Endodermal cell (in vitro differentiated cells): ENCODE results near the gene DSN1. TPM values are rescaled to one million over a fixed set of nuclear protein-coding genes. Genes with fewer than 3 reads are reported as not detected.

ENCODE experiments used
- DNase-seq: peaks from one replicate; pipeline ENCODE4 v3.0.0-alpha.2; 2017
- H3K27ac ChIP-seq: 2 replicates; pipeline ENCODE4 v1.5.1; 2013; ENCODE audit warnings: mild to moderate bottlenecking, low read depth, low read length, moderate library complexity
- H3K27me3 ChIP-seq: 2 replicates; pipeline ENCODE4 v1.6.1; 2013; ENCODE audit warnings: mild to moderate bottlenecking, low read length, moderate library complexity; ENCODE audit not compliant: insufficient read depth, control insufficient read depth, poor library complexity, severe bottlenecking
- H3K36me3 ChIP-seq: 2 replicates; pipeline ENCODE4 v1.7.0; 2013; ENCODE audit warnings: mild to moderate bottlenecking, low read length, moderate library complexity; ENCODE audit not compliant: control insufficient read depth, insufficient read depth
- H3K4me1 ChIP-seq: one replicate; pipeline ENCODE4 v1.7.0; 2013; ENCODE audit warnings: low read length; ENCODE audit not compliant: control insufficient read depth, insufficient read depth
- H3K4me3 ChIP-seq: 2 replicates; pipeline ENCODE4 v1.5.1; 2013; ENCODE audit warnings: mild to moderate bottlenecking, low read length, moderate library complexity
- H3K9ac ChIP-seq: 2 replicates; pipeline ENCODE4 v1.6.1; 2013; ENCODE audit warnings: mild to moderate bottlenecking, low read length, moderate library complexity; ENCODE audit not compliant: poor library complexity, severe bottlenecking; ENCODE audit errors: extremely low read depth
- H3K9me3 ChIP-seq: 2 replicates; pipeline ENCODE4 v1.6.1; 2013; ENCODE audit warnings: mild to moderate bottlenecking, low read length, moderate library complexity; ENCODE audit not compliant: control insufficient read depth
- H3K27ac Mint-ChIP-seq: 2 replicates; pipeline ENCODE4 v1.8.0; 2020; ENCODE audit warnings: mixed read lengths
- H3K27me3 Mint-ChIP-seq: 2 replicates; pipeline ENCODE4 v1.8.0; 2021; ENCODE audit warnings: mild to moderate bottlenecking, mixed read lengths; ENCODE audit not compliant: insufficient read depth
- H3K36me3 Mint-ChIP-seq: 2 replicates; pipeline ENCODE4 v1.8.0; 2020; ENCODE audit warnings: low read depth, mixed read lengths
- H3K4me1 Mint-ChIP-seq: 2 replicates; pipeline ENCODE4 v1.8.0; 2020; ENCODE audit warnings: mixed read lengths
- H3K4me3 Mint-ChIP-seq: 2 replicates; pipeline ENCODE4 v1.8.0; 2020; ENCODE audit warnings: mild to moderate bottlenecking, moderate library complexity, mixed read lengths
- H3K9me3 Mint-ChIP-seq: 2 replicates; pipeline ENCODE4 v1.8.0; 2020; ENCODE audit warnings: mild to moderate bottlenecking, mixed read lengths
- WGBS, 2 experiments: methylation state at CpG; one replicate each; pipeline versions ENCODE4 v1.1.5 to v1.1.7; 2013; ENCODE audit warnings: missing lambda C conversion rate in 2 of 2, mixed read lengths in 1 of 2; ENCODE audit not compliant: insufficient coverage in 1 of 2, insufficient read length in 1 of 2; 5-methylcytosine and 5-hydroxymethylcytosine counted together
- long read RNA-seq, 4 experiments: library from polyadenylated mRNA in 2 of 4; library from RNA in 1 of 4; library from capped mRNA in 1 of 4; stranded (forward) in 3 of 4; unstranded in 1 of 4; transcript quantifications; one replicate each; pipeline ENCODE4 v2.0.0, GENCODE V29; 2020 to 2021; ENCODE audit warnings: inconsistent platforms in 1 of 4
- polyA plus RNA-seq, 2 experiments: library from polyadenylated mRNA; stranded (reverse); fragments of 50-300 nt; gene quantifications; one replicate each; pipeline ENCODE4 v1.2.3, GENCODE V29; 2013
- total RNA-seq, 2 donors: library from RNA; stranded (reverse); fragmentation: NEBNext Ultra II Directional in 1 of 2; extraction: Animal tissue kit (Norgen Biotek cat#: 25700) in 1 of 2; gene quantifications; 2 replicates in 1 of 2; 3 replicates in 1 of 2; pipeline ENCODE4 v1.2.1, GENCODE V29; 2021
- TF ChIP-seq, protein P1 (sequence below): fragments of 200-600 bp; sonication (generic); conservative IDR thresholded peaks from 2 replicates; pipeline ENCODE4 v1.5.0; 2021; ENCODE audit warnings: antibody characterized with exemption, mild to moderate bottlenecking

DSN1 gene, protein sequence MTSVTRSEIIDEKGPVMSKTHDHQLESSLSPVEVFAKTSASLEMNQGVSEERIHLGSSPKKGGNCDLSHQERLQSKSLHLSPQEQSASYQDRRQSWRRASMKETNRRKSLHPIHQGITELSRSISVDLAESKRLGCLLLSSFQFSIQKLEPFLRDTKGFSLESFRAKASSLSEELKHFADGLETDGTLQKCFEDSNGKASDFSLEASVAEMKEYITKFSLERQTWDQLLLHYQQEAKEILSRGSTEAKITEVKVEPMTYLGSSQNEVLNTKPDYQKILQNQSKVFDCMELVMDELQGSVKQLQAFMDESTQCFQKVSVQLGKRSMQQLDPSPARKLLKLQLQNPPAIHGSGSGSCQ
- total RNA-seq: 10 to 100 TPM; 21.4 to 32.4 TPM
- polyA plus RNA-seq (2013, experiment 1 of 2): 26.4 TPM
- polyA plus RNA-seq (2013, experiment 2 of 2): 23.9 TPM
- long read RNA-seq, experiment 1, transcript DSN1-203 (11 exons, 2,233 nt): major isoform, 10 of 24 reads
- long read RNA-seq, experiment 1, partial matches to known transcripts: 9 of 24 reads
- long read RNA-seq, experiment 1, other reads (novel, unspliced or antisense): 4 of 24 reads
- long read RNA-seq, experiment 2, transcript DSN1-203 (11 exons, 2,233 nt): major isoform, 38 of 61 reads
- long read RNA-seq, experiment 2, transcript DSN1-207 (10 exons, 2,129 nt): minor isoform, 7 of 61 reads
- long read RNA-seq, experiment 2, partial matches to known transcripts: 8 of 61 reads
- long read RNA-seq, experiment 2, other reads (novel, unspliced or antisense): 4 of 61 reads
- long read RNA-seq, experiment 3, transcript DSN1-204 (11 exons, 2,441 nt): minor isoform, 12 of 178 reads
- long read RNA-seq, experiment 3, transcript DSN1-201 (10 exons, 1,915 nt): minor isoform, 5 of 178 reads
- long read RNA-seq, experiment 3, transcript DSN1-207 (10 exons, 2,129 nt): minor isoform, 28 of 178 reads
- long read RNA-seq, experiment 3, transcript DSN1-203 (11 exons, 2,233 nt): major isoform, 90 of 178 reads
- long read RNA-seq, experiment 3, partial matches to known transcripts: 5 of 178 reads
- long read RNA-seq, experiment 3, other reads (novel, unspliced or antisense): 34 of 178 reads
- long read RNA-seq, experiment 4, transcript DSN1-207 (10 exons, 2,129 nt): minor isoform, 5 of 50 reads
- long read RNA-seq, experiment 4, transcript DSN1-203 (11 exons, 2,233 nt): major isoform, 29 of 50 reads
- long read RNA-seq, experiment 4, transcript DSN1-201 (10 exons, 1,915 nt): minor isoform, 6 of 50 reads
- long read RNA-seq, experiment 4, partial matches to known transcripts: 0 of 50 reads
- long read RNA-seq, experiment 4, other reads (novel, unspliced or antisense): 7 of 50 reads

DNA sequence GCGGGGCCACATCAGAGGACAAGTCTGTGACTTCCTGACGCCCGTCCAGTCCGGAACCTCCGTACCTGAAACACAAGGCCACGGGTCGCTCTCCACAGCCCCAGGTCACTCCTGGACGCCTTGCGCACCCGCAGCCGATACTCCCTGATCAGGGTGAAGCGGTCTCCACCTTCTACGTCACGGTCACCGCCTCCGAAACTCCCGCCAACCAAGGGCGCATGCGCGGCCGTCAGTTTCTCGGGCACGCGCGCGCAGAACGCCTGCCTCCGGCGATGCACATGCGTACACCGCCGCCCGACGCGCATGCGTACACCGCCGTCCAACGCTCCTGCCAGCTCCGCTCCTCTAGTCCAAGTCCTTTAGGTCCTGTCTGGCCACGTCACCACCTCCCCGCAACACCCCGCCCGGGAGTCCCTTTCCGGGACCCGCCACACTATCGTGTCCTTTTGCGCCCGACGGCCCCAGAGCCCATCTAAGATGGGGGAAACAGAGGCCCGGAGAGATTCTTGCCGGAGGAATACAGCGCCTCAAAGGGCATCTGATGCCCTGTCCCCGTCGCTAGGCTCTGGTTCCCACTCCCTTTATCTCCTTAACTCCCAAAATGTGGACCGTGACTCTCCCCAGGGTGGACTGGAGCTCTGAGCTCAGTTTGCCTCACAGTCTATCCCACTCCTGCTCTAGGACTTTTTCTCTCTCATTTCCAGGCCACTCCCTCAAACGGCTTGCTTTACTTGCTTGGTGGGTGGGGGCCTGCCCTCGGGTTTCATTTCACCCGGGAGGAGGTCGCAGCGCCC is at the start of gene DSN1:
Gene DSN1, minus strand, starts transcription at position 167 of the 794 bp plus-strand sequence. CDS start 2,305 bp downstream, outside the sequence.
- H3K36me3 ChIP-seq: peaks cover 7% of the 10 kb centered on the region
- Mint-ChIP-seq H3K4me3 (peak within 1 kb of the TSS; percentile 74), H3K27ac (peak within 1 kb of the TSS; percentile 95), H3K4me1 (peaks cover 13% of the 10 kb centered on the region), H3K27me3 (no peaks in the 10 kb centered on the region), H3K36me3 (no peaks in the 10 kb centered on the region), H3K9me3 (no peaks in the 10 kb centered on the region)
- TF ChIP-seq, protein P1, sequence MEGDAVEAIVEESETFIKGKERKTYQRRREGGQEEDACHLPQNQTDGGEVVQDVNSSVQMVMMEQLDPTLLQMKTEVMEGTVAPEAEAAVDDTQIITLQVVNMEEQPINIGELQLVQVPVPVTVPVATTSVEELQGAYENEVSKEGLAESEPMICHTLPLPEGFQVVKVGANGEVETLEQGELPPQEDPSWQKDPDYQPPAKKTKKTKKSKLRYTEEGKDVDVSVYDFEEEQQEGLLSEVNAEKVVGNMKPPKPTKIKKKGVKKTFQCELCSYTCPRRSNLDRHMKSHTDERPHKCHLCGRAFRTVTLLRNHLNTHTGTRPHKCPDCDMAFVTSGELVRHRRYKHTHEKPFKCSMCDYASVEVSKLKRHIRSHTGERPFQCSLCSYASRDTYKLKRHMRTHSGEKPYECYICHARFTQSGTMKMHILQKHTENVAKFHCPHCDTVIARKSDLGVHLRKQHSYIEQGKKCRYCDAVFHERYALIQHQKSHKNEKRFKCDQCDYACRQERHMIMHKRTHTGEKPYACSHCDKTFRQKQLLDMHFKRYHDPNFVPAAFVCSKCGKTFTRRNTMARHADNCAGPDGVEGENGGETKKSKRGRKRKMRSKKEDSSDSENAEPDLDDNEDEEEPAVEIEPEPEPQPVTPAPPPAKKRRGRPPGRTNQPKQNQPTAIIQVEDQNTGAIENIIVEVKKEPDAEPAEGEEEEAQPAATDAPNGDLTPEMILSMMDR: no peak
- no peaks in the 10 kb centered on the region for H3K27me3 ChIP-seq
- peak; percentile 99 for DNase-seq
- no peaks in the 10 kb centered on the region for H3K9me3 ChIP-seq
- H3K4me1 ChIP-seq: peaks cover 3% of the 10 kb centered on the region
- peak within 1 kb of the TSS; percentile 94 for H3K4me3 ChIP-seq
- H3K27ac ChIP-seq: peak within 1 kb of the TSS; percentile 88
- WGBS, 2 experiments: 0% methylated on average over 49 to 61 of the region's 61 CpGs
- H3K9ac ChIP-seq: peak within 1 kb of the TSS; percentile 94

DNA sequence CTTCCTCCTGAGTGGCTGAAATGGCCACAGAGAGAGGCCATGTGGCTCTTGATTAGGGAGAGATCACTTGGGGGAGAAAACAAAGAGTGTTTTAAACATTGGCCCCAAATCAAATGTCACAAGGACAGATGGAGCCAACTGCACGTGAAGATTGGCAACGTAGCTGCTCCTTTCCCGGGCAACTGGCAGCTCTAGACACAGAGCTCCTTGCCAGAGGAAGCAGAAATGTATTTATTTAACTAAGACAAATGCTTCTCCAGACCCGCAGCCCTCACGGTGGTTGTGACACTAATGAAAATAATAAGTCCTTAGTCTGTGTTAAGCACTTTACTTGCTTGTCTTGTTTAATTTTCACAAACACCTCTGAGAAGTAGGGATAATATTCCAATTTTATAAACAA is 49.6 kb upstream of the DSN1 start:
- no peaks in the 10 kb centered on the region for H3K9me3 ChIP-seq
- no peaks in the 10 kb centered on the region for H3K27me3 ChIP-seq
- H3K27me3 Mint-ChIP-seq: no peaks in the 10 kb centered on the region
- peaks cover 9% of the 10 kb centered on the region for H3K4me1 ChIP-seq
- H3K27ac Mint-ChIP-seq: no peak overlapping the region
- DNase-seq: no peak
- H3K4me3 Mint-ChIP-seq: no peak overlapping the region
- H3K9ac ChIP-seq: no peak overlapping the region
- H3K27ac ChIP-seq: no peak overlapping the region
- no peaks in the 10 kb centered on the region for H3K9me3 Mint-ChIP-seq
- peaks cover 21% of the 10 kb centered on the region for H3K4me1 Mint-ChIP-seq
- TF ChIP-seq, protein P1: no peak
- H3K36me3 ChIP-seq: peaks cover 37% of the 10 kb centered on the region
- WGBS, 2 experiments: 93 to 100% methylated on average over 3 to 5 of the region's 5 CpGs
- H3K36me3 Mint-ChIP-seq: peaks cover 44% of the 10 kb centered on the region
- H3K4me3 ChIP-seq: no peak overlapping the region
